Adipocyte (in vitro differentiated cells): ENCODE data around the gene FRMD8.
A peak's percentile ranks its signal among the peaks of the same experiment; 100 is the strongest.

Source experiments
- DNase-seq: peaks from one replicate; pipeline ENCODE4 v3.0.0-alpha.2; 2015; ENCODE audit warnings: low read depth
- H3K27me3 ChIP-seq: replicated peaks from 2 replicates; pipeline ENCODE4 v1.7.0; 2013; ENCODE audit warnings: mild to moderate bottlenecking, low read length, moderate library complexity; ENCODE audit not compliant: control insufficient read depth, insufficient read depth
- H3K36me3 ChIP-seq: 2 replicates; pipeline ENCODE4 v1.7.0; 2013; ENCODE audit warnings: low read length, mild to moderate bottlenecking, moderate library complexity; ENCODE audit not compliant: control insufficient read depth, insufficient read depth, severe bottlenecking
- H3K4me1 ChIP-seq: 2 replicates; pipeline ENCODE4 v1.7.0; 2013; ENCODE audit warnings: mild to moderate bottlenecking, low read length, moderate library complexity; ENCODE audit not compliant: control insufficient read depth, insufficient read depth
- H3K4me3 ChIP-seq: 2 replicates; pipeline ENCODE4 v1.7.0; 2013; ENCODE audit warnings: mild to moderate bottlenecking, low read length, moderate library complexity
- H3K9ac ChIP-seq: 2 replicates; pipeline ENCODE4 v1.7.0; 2013; ENCODE audit warnings: mild to moderate bottlenecking, low read length, moderate library complexity
- H3K9me3 ChIP-seq: 2 replicates; pipeline ENCODE4 v1.7.0; 2013; ENCODE audit warnings: mild to moderate bottlenecking, low read length, moderate library complexity; ENCODE audit not compliant: control insufficient read depth

Gene FRMD8

DNA sequence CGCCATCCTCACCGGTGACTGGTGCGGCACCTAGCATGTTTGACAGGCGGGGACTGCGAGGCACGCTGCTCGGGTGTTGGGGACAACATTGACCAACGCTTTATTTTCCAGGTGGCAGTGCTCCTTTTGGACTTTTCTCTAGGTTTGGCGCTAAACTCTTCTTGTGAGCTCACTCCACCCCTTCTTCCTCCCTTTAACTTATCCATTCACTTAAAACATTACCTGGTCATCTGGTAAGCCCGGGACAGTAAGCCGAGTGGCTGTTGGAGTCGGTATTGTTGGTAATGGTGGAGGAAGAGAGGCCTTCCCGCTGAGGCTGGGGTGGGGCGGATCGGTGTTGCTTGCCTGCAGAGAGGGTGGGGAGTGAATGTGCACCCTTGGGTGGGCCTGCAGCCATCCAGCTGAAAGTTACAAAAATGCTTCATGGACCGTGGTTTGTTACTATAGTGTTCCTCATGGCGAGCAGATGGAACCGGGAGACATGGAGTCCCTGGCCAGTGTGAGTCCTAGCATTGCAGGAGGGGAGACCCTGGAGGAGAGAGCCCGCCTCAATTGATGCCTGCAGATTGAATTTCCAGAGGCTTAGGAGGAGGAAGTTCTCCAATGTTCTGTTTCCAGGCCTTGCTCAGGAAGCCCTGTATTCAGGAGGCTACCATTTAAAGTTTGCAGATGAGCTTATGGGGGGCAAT lies 37.2 kb downstream of the FRMD8 start:
- Histone ChIP-seq H3K9ac (peak overlapping the region; percentile 100), H3K4me1 (peaks cover 15% of the 10 kb centered on the region), H3K36me3 (peaks cover 41% of the 10 kb centered on the region), H3K27me3 (no peaks in the 10 kb centered on the region), H3K4me3 (peak overlapping the region; percentile 99), H3K9me3 (no peaks in the 10 kb centered on the region)
- peak; percentile 39 for DNase-seq

DNA sequence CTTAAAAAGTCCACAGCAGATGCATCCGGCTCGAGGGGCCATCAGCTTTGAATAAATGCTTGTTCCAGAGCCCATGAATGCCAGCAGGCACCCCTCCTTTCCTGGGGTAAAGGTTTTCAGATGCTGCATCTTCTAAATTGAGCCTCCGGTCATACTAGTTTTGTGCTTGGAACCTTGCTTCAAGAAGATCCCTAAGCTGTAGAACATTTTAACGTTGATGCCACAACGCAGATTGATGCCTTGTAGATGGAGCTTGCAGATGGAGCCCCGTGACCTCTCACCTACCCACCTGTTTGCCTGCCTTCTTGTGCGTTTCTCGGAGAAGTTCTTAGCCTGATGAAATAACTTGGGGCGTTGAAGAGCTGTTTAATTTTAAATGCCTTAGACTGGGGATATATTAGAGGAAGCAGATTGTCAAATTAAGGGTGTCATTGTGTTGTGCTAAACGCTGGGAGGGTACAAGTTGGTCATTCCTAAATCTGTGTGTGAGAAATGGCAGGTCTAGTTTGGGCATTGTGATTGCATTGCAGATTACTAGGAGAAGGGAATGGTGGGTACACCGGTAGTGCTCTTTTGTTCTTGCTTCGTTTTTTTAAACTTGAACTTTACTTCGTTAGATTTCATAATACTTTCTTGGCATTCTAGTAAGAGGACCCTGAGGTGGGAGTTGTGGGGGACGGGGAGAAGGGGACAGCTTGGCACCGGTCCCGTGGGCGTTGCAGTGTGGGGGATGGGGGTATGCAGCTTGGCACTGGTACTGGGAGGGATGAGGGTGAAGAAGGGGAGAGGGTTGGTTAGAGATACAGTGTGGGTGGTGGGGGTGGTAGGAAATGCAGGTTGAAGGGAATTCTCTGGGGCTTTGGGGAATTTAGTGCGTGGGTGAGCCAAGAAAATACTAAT lies 38.0 kb downstream of the FRMD8 start:
- peak; percentile 67 for DNase-seq
- Histone ChIP-seq H3K27me3 (no peaks in the 10 kb centered on the region), H3K36me3 (peaks cover 41% of the 10 kb centered on the region), H3K4me1 (peaks cover 11% of the 10 kb centered on the region), H3K9me3 (no peaks in the 10 kb centered on the region), H3K9ac (peak overlapping the region; percentile 100), H3K4me3 (peak overlapping the region; percentile 99)

DNA sequence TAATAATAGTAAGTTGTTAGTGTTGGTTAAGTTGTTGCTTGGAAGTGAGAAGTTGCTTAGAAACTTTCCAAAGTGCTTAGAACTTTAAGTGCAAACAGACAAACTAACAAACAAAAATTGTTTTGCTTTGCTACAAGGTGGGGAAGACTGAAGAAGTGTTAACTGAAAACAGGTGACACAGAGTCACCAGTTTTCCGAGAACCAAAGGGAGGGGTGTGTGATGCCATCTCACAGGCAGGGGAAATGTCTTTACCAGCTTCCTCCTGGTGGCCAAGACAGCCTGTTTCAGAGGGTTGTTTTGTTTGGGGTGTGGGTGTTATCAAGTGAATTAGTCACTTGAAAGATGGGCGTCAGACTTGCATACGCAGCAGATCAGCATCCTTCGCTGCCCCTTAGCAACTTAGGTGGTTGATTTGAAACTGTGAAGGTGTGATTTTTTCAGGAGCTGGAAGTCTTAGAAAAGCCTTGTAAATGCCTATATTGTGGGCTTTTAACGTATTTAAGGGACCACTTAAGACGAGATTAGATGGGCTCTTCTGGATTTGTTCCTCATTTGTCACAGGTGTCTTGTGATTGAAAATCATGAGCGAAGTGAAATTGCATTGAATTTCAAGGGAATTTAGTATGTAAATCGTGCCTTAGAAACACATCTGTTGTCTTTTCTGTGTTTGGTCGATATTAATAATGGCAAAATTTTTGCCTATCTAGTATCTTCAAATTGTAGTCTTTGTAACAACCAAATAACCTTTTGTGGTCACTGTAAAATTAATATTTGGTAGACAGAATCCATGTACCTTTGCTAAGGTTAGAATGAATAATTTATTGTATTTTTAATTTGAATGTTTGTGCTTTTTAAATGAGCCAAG lies 38.9 kb downstream of the FRMD8 start:
- Histone ChIP-seq H3K36me3 (peaks cover 41% of the 10 kb centered on the region), H3K27me3 (no peaks in the 10 kb centered on the region), H3K4me3 (peak overlapping the region; percentile 99), H3K9ac (peak overlapping the region; percentile 100), H3K9me3 (no peaks in the 10 kb centered on the region), H3K4me1 (peaks cover 5% of the 10 kb centered on the region)
- DNase-seq, result peak; percentile 71

DNA sequence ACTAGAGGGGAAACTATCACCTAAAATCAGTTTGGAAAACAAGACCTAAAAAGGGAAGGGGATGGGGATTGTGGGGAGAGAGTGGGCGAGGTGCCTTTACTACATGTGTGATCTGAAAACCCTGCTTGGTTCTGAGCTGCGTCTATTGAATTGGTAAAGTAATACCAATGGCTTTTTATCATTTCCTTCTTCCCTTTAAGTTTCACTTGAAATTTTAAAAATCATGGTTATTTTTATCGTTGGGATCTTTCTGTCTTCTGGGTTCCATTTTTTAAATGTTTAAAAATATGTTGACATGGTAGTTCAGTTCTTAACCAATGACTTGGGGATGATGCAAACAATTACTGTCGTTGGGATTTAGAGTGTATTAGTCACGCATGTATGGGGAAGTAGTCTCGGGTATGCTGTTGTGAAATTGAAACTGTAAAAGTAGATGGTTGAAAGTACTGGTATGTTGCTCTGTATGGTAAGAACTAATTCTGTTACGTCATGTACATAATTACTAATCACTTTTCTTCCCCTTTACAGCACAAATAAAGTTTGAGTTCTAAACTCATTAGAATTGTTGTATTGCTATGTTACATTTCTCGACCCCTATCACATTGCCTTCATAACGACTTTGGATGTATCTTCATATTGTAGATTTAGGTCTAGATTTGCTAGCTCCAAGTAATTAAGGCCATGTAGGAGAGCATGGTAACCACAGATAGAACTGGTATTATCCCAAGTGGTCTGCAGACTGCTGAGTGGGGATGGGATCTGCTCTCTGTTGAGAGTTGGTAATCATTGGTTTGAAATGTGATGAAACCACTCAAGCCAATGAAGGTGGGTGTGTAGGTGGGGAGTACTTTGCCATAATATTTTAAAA lies 39.8 kb downstream of the FRMD8 start:
- DNase-seq, result peak; percentile 87
- Histone ChIP-seq H3K9me3 (no peaks in the 10 kb centered on the region), H3K9ac (peak overlapping the region; percentile 100), H3K27me3 (no peaks in the 10 kb centered on the region), H3K4me1 (no peaks in the 10 kb centered on the region), H3K36me3 (peaks cover 41% of the 10 kb centered on the region), H3K4me3 (peak overlapping the region; percentile 99)

DNA sequence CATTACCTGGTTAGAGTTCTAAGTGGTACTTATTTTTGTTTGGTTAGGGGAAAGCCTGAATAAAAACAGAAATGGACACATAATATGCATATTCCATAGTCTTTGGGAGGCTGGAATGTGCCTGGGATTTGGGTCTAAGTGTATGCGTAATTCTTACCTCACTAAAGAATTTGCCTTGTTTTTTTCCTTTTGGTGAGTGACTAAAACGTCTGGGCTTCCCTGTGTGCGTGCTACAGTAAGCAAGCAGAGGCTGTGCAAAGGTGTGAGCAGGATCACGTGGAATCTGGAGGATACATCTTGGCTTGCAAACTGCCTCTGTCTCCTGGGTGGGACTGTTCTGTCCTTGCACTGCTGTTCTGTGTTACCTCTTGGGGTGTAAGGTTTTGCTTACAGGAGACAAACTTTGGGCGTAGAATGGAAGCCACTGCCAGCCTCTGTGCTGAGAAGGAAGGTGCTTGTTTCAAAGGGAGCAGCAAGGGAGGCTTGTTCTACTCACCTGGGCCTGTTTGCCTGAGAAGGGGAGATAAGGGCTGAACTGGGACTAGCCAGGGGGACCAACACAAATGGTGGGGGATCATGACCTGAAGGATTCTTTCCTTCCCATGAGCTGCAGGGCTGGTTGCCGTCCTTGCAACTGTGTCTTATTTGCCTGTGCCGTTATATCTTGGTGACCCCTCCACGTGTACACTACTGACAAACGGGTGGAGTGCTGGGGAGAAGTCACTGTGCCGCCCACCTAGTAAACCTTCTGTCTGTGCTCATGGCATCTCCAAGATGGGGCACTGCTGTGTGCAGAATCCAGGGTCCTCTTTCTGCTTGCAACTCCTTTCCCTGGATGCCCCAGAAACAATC lies 40.6 kb downstream of the FRMD8 start:
- peak; percentile 76 for DNase-seq
- H3K36me3 ChIP-seq, result peaks cover 41% of the 10 kb centered on the region
- peak overlapping the region; percentile 100 for H3K9ac ChIP-seq
- peak overlapping the region; percentile 99 for H3K4me3 ChIP-seq
- H3K4me1 ChIP-seq, result no peaks in the 10 kb centered on the region
- no peaks in the 10 kb centered on the region for H3K27me3 ChIP-seq
- H3K9me3 ChIP-seq, result no peaks in the 10 kb centered on the region

DNA sequence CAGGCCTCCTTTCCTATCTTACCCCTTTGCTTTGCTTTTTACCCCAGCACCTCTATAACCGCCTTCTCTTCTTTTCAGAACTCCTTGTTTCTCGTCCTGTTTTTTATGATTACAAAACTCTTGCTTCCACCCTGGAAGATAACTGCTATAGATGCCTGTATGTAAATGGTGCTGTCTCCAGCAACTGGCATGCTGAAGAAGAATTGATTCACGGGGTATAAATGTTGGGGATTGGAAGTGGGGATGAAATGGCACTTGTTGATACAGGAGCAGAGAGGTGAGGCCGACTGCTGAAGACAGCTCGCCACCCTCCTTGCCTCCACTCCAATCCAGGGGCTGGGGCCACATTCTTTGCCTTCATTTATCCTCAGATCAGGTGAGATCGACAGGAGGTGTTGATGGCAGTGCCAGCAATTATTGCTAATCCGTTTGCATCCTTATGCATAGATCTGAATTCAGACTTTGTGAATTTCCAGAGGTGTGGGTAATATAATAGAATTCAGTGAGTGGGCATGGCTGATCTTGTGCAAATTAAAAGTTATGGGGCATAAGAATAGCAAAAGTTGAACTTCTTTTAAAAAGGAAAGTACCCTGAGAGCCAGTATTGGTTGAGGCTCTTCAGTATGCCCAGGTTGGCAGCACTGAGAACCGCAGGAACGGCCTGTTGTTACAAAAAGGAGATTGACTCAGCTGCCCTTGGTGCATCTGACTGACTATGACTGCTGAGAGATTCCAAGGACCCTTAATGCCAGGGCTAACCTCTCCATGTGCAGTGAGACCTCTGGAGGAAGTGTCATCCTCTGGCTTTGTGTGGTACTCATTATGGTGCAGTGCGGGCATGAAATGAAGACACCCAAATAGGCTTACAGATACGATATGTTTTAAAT lies 41.5 kb downstream of the FRMD8 start:
- DNase-seq, result peak; percentile 68
- Histone ChIP-seq H3K9me3 (no peaks in the 10 kb centered on the region), H3K4me3 (peak overlapping the region; percentile 99), H3K4me1 (no peaks in the 10 kb centered on the region), H3K27me3 (no peaks in the 10 kb centered on the region), H3K36me3 (peaks cover 49% of the 10 kb centered on the region), H3K9ac (peak overlapping the region; percentile 100)

DNA sequence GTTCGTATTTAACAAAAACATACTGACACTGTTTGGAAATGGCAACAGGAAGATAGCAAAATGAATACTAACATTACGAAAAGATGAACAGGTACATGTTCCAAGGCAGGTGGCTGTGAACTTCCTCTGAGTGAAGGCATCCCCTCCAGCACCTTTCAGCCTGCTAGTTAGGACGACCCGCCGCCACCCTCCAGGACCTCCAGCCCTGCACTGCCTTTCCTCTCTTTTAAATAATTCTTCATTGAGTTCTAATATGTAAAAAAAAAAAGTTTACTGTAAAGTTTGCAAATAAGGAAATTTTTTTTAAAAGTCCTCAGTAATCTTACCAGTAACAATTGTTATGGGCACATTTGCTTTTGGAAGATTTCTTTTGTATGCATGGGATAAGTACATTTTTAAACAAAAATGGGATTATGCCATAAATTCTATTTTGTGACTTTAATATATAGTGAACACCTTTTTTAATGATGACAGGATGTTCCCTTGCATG lies 42.2 kb downstream of the FRMD8 start:
- Histone ChIP-seq H3K4me3 (peak overlapping the region; percentile 99), H3K4me1 (no peaks in the 10 kb centered on the region), H3K9ac (peak overlapping the region; percentile 100), H3K36me3 (peaks cover 49% of the 10 kb centered on the region), H3K9me3 (no peaks in the 10 kb centered on the region), H3K27me3 (no peaks in the 10 kb centered on the region)
- DNase-seq, result peak; percentile 44

DNA sequence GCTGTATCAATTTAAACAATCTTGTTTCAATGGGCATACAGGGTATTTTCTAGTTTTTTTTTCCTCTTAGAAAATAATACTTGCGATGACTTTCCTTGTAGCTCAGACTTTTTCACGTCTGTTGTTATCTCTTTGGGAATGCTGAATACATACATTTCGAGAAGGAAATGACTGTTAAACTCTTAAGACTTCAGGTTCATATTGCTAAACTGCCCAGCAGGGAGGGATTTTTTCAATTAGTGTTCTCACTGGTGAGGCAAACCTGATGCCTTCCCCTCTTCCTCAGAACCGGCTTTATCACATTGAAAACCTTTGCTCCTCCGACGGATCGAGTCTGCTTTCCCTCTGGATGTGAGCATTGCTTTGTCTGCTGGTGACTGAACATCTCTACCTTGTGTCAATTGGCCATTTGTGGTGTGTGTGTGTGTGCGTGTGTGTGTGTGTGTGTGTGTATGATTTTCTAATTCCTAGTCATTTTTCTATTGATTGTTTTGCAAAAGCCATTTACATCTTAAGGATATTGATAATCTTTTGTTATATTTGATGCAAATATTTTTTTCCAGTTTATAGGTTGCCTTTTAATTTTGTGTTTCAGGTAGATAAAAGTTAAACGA lies 42.7 kb downstream of the FRMD8 start:
- peak; percentile 69 for DNase-seq
- Histone ChIP-seq H3K9ac (peak overlapping the region; percentile 100), H3K9me3 (no peaks in the 10 kb centered on the region), H3K4me1 (peaks cover 3% of the 10 kb centered on the region), H3K27me3 (no peaks in the 10 kb centered on the region), H3K36me3 (peaks cover 52% of the 10 kb centered on the region), H3K4me3 (peak overlapping the region; percentile 99)
